Breast epithelium (tissue), 4 donors: ENCODE data around the gene SV2C. TPM values are rescaled to one million over a fixed set of nuclear protein-coding genes. Genes with fewer than 3 reads are reported as not detected.
"Not testable (repeated sequence)": the region's sequence is repeated elsewhere in the genome, so short reads cannot be mapped to it uniquely, and the experiment has no call there.

Source experiments
- DNase-seq, 2 donors: peaks; one replicate each; pipeline ENCODE4 v3.0.0-alpha.2; 2019; ENCODE audit warnings: low spot score in 2 of 2
- H3K27ac ChIP-seq, 2 donors: fragments of 200-600 bp; sonication (generic) in 1 of 2; one replicate each; pipeline ENCODE4 v1.5.1; 2016 to 2019; ENCODE audit warnings: mild to moderate bottlenecking in 1 of 2
- H3K27me3 ChIP-seq, 2 donors: fragments of 200-600 bp; sonication (generic) in 1 of 2; one replicate each; pipeline versions ENCODE4 v1.5.1 to v1.6.0; 2017 to 2019; ENCODE audit warnings: control low read depth in 1 of 2, mild to moderate bottlenecking in 1 of 2
- H3K36me3 ChIP-seq: fragments of 200-600 bp; one replicate; pipeline ENCODE4 v1.5.1; 2019
- H3K4me1 ChIP-seq, 2 donors: fragments of 200-600 bp; sonication (generic); one replicate each; pipeline ENCODE4 v1.5.1; 2016 to 2019; ENCODE audit warnings: control low read depth in 1 of 2
- H3K4me3 ChIP-seq, 3 donors: fragments of 200-600 bp; sonication (generic); 1 replicate in 2 of 3; 2 replicates in 1 of 3; pipeline ENCODE4 v1.5.1; 2016 to 2019; ENCODE audit warnings: mild to moderate bottlenecking in 3 of 3, moderate library complexity in 2 of 3
- H3K9me3 ChIP-seq, 2 donors: fragments of 200-600 bp; sonication (generic) in 1 of 2; one replicate each; pipeline ENCODE4 v1.5.1; 2016 to 2019; ENCODE audit warnings: control low read depth in 1 of 2
- POLR2A ChIP-seq: fragments of 450-650 bp; IDR thresholded peaks from one replicate; pipeline ENCODE4 v1.6.1; 2016; ENCODE audit warnings: antibody characterized with exemption, mild to moderate bottlenecking, moderate library complexity
- POLR2AphosphoS5 ChIP-seq, 3 donors: sonication (generic); formaldehyde crosslinking; IDR thresholded peaks; one replicate each; pipeline ENCODE4 v1.6.1; 2017; ENCODE audit warnings: antibody characterized with exemption in 3 of 3
- intact Hi-C: fragments of 100-400 bp; cut with DNase I; formaldehyde crosslinking; loops from one replicate; pipeline ENCODE4 v1.15.1; 2023; ENCODE audit warnings: low total_unique reads
- total RNA-seq, 3 donors: library from RNA; depleted of rRNA; stranded (reverse); fragments of >200 nt; gene quantifications; one replicate each; pipeline ENCODE4 v1.1.0, GENCODE V29; 2016
- TF ChIP-seq, protein P1 (sequence below), 3 donors: fragments of 450-650 bp; IDR thresholded peaks; one replicate each; pipeline ENCODE4 v1.5.1; 2016 to 2017; ENCODE audit warnings: antibody characterized with exemption in 3 of 3, mild to moderate bottlenecking in 3 of 3, moderate library complexity in 3 of 3

The SV2C gene
- total RNA-seq, 3 donors from 2014 or later: 0.32 to 1.3 (median 0.59) TPM

DNA sequence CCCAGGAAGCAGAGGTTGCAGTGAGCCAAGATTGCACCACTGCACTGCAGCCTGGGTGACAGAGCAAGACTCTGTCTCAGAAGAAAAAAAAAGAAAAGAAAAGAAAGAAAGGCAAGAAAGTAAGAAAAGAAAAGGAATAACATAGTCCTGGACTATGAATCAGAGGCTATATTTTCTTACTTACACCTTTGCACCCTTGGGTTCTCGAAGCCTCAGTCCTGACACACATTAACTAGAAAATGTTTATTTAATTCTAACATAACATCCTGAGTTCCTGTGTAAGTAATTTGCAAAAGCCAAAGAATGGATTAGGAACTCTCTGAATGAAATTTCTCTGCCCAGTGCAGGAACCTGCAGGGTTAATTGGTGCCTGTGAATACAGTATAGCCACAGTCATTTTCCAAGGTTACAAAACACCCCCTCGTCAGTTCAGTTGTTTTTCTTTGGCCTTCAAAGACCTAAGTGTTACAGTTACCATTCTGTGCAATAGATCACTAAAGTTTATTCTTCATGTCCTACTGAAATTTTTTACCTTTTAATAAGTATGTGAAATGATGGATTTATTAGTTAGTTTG, 147.6 kb downstream of the SV2C start:
- Histone ChIP-seq H3K27ac (no peak overlapping the region), H3K4me1 (no peaks in the 10 kb centered on the region), H3K9me3 (no peaks in the 10 kb centered on the region), H3K27me3 (no peaks in the 10 kb centered on the region), H3K36me3 (no peaks in the 10 kb centered on the region), H3K4me3 (no peak overlapping the region)
- intact Hi-C loops: no loop called here
- DNase-seq: no peak
- no peak for TF ChIP-seq POLR2A

DNA sequence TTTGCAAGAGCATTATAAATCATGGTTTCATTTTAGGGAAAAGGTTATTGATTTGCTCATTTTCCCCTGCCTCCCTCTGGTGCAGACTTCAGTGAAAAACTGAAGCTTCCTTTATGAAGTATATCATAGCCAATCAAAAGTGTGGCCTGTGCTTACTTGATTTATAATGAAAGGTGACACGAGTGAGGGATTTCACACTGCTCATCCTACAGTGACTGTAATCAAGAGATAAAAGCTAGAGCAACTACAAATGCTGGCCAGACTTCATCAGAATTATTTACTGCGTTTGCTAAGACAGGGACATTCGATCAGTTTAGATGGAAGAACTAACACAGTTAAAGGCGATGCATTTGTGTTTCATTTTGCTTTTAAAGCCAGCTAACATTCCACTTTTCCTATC, 151.5 kb downstream of the SV2C start:
- Histone ChIP-seq H3K27ac (no peak overlapping the region), H3K9me3 (no peaks in the 10 kb centered on the region), H3K36me3 (no peaks in the 10 kb centered on the region), H3K27me3 (no peaks in the 10 kb centered on the region), H3K4me3 (no peak overlapping the region), H3K4me1 (no peaks in the 10 kb centered on the region)
- intact Hi-C loops: no loop called here
- DNase-seq: no peak
- TF ChIP-seq POLR2A: no peak
- TF ChIP-seq, protein P1, sequence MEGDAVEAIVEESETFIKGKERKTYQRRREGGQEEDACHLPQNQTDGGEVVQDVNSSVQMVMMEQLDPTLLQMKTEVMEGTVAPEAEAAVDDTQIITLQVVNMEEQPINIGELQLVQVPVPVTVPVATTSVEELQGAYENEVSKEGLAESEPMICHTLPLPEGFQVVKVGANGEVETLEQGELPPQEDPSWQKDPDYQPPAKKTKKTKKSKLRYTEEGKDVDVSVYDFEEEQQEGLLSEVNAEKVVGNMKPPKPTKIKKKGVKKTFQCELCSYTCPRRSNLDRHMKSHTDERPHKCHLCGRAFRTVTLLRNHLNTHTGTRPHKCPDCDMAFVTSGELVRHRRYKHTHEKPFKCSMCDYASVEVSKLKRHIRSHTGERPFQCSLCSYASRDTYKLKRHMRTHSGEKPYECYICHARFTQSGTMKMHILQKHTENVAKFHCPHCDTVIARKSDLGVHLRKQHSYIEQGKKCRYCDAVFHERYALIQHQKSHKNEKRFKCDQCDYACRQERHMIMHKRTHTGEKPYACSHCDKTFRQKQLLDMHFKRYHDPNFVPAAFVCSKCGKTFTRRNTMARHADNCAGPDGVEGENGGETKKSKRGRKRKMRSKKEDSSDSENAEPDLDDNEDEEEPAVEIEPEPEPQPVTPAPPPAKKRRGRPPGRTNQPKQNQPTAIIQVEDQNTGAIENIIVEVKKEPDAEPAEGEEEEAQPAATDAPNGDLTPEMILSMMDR (IDR thresholded peaks at IDR 0.05): no peak
- TF ChIP-seq POLR2AphosphoS5 (IDR thresholded peaks at IDR 0.05): no peak

DNA sequence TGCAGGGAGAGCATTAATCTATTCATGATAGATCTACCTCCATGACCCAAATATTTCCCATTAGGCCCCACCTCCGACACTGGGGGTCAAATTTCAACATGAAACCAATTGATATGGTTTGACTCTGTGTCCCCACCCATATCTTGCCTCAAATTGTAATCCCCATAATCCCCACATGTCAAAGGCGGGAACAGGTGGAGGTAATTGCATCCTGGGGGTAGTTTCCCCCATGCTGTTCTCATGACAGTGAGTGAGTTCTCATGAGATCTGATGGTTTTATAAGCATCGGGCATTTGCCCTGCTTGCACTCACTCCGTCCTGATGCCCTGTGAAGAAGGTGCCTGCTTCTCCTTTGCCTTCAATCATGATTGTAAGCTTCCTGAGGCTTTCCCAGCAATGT, 153.5 kb downstream of the SV2C start:
- no peak for TF ChIP-seq POLR2AphosphoS5 (IDR thresholded peaks at IDR 0.05)
- TF ChIP-seq, protein P1 (IDR thresholded peaks at IDR 0.05): no peak
- TF ChIP-seq POLR2A: no peak
- DNase-seq: no peak
- H3K4me3 ChIP-seq: no peak overlapping the region
- H3K27ac ChIP-seq: no peak overlapping the region
- H3K4me1 ChIP-seq: no peaks in the 10 kb centered on the region
- intact Hi-C loops: no loop called here
- no peaks in the 10 kb centered on the region for H3K9me3 ChIP-seq
- H3K27me3 ChIP-seq: no peaks in the 10 kb centered on the region
- H3K36me3 ChIP-seq: no peaks in the 10 kb centered on the region

DNA sequence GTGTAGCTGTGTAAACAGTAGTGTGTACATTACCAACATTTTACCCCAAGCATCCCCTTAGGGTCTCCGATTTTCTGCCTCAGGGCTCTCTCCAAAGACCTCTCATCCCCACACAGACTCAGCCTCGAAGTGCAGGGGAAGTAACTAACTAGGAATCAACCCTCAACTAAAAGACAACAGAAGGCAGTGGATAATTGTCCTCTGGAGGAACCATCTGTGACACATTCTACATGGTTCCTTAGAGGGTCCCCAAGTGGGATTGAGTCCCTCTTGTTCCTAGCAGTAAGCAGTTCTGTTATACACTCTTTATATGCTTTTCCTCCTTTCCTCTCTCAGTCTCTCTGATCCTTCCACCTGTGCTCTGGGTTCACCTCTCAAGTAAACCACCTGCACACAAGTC, 157.2 kb downstream of the SV2C start:
- Histone ChIP-seq H3K4me1 (no peaks in the 10 kb centered on the region), H3K36me3 (no peaks in the 10 kb centered on the region), H3K4me3 (no peak overlapping the region), H3K9me3 (no peaks in the 10 kb centered on the region), H3K27me3 (no peaks in the 10 kb centered on the region), H3K27ac (no peak overlapping the region)
- TF ChIP-seq POLR2A (no peak), POLR2AphosphoS5 (IDR thresholded peaks at IDR 0.05) (no peak)
- TF ChIP-seq, protein P1 (IDR thresholded peaks at IDR 0.05): no peak
- intact Hi-C loops: no loop called here
- no peak for DNase-seq

DNA sequence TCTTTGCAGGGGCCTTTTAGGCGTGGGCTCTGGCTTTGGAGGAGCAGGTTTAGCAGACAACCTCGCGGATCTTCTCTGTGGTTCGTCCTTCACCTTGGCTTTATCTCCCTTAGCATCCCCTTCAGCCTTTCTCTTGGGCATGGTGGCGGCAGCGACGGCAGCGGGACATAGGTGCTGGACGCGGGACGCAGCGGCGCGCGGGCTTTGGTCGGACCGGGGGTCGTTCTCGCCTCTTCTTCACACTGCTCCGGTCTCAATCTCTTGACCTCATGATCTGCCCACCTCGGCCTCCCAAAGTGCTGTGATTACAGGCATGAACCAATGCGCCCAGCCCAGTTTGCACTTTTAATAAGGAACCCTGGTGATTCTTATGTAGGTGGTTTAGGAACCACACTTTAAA, 159.0 kb downstream of the SV2C start:
- H3K36me3 ChIP-seq, H3K4me1 ChIP-seq, intact Hi-C loops, DNase-seq, H3K9me3 ChIP-seq, H3K27me3 ChIP-seq, H3K4me3 ChIP-seq, H3K27ac ChIP-seq: not testable (repeated sequence)

DNA sequence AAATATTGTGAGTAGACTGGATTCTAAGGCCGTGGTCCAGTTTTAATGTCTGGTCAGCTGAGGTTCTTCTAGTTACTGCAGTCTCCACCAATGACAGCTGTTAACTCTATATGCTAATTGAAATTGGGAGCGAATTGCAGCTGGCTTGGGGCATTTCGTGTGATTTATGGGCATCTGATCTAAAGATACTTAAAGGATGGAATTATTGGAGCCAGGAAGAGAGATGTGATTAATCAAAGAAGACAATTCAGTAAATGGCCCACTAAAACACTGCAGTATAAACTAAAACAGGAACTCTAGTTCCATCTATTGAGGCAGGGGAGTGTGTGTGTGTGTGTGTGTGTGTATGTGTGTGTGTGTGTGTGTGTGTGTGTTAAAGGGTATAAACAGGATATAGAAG, 162.4 kb downstream of the SV2C start:
- Histone ChIP-seq H3K4me1 (no peaks in the 10 kb centered on the region), H3K36me3 (no peaks in the 10 kb centered on the region), H3K4me3 (no peak overlapping the region), H3K27ac (no peak overlapping the region), H3K9me3 (no peaks in the 10 kb centered on the region), H3K27me3 (no peaks in the 10 kb centered on the region)
- no peak for DNase-seq
- intact Hi-C loops: no loop called here
- TF ChIP-seq POLR2A (no peak), POLR2AphosphoS5 (IDR thresholded peaks at IDR 0.05) (no peak)
- TF ChIP-seq, protein P1 (IDR thresholded peaks at IDR 0.05): no peak
